ENCODE data around the gene ZDHHC13.
"Not testable (repeated sequence)": the region's sequence is repeated elsewhere in the genome, so short reads cannot be mapped to it uniquely, and the experiment has no call there.

ZDHHC13 gene

GRCh38 chr11:19134004-19134403 lies 17.0 kb downstream of the ZDHHC13 start:
- TF ChIP-seq ZNF565 (CRISPR knock-in tag; conservative IDR thresholded peaks at IDR 0.05; ENCODE audit: low read depth) (no peak), ZC3H10 (CRISPR knock-in tag; IDR thresholded peaks at IDR 0.05) (no peak), TSHZ2 (CRISPR knock-in tag; IDR thresholded peaks at IDR 0.05) (no peak), ZNF70 (CRISPR knock-in tag; IDR thresholded peaks at IDR 0.05) (no peak), OSR1 (CRISPR knock-in tag; IDR thresholded peaks at IDR 0.05) (no peak), ZFP3 (CRISPR knock-in tag; IDR thresholded peaks at IDR 0.05) (no peak), ZNF8 (CRISPR knock-in tag; IDR thresholded peaks at IDR 0.05) (no peak), GLIS3 (CRISPR knock-in tag; IDR thresholded peaks at IDR 0.05) (no peak), BACH2 (CRISPR knock-in tag; IDR thresholded peaks at IDR 0.05; ENCODE audit: borderline replicate concordance) (no peak), ESRRG (CRISPR knock-in tag; IDR thresholded peaks at IDR 0.05) (no peak), CSDC2 (CRISPR knock-in tag; IDR thresholded peaks at IDR 0.05) (no peak), ZFP30 (CRISPR knock-in tag; IDR thresholded peaks at IDR 0.05) (no peak), PPARA (CRISPR knock-in tag; IDR thresholded peaks at IDR 0.05; ENCODE audit: borderline replicate concordance) (no peak), RARB (CRISPR knock-in tag; IDR thresholded peaks at IDR 0.05) (no peak), POU6F1 (CRISPR knock-in tag; IDR thresholded peaks at IDR 0.05; ENCODE audit: borderline replicate concordance, low read depth) (no peak)
- no peak for ATAC-seq

- not testable (repeated sequence) for ATAC-seq
Observed at GRCh38 chr11:19136884-19137283, 19.9 kb downstream of the ZDHHC13 start.

- ATAC-seq, result no peak
- TF ChIP-seq ZFP3 (CRISPR knock-in tag; IDR thresholded peaks at IDR 0.05) (no peak), ZNF8 (CRISPR knock-in tag; IDR thresholded peaks at IDR 0.05) (no peak), PATZ1 (CRISPR knock-in tag; IDR thresholded peaks at IDR 0.05; ENCODE audit: borderline replicate concordance) (no peak), ZC3H10 (CRISPR knock-in tag; IDR thresholded peaks at IDR 0.05) (no peak), GLIS3 (CRISPR knock-in tag; IDR thresholded peaks at IDR 0.05) (no peak), ARNTL (CRISPR knock-in tag; IDR thresholded peaks at IDR 0.05; ENCODE audit: borderline replicate concordance, low read depth) (no peak), TSHZ2 (CRISPR knock-in tag; IDR thresholded peaks at IDR 0.05) (no peak), SNAI2 (CRISPR knock-in tag; IDR thresholded peaks at IDR 0.05) (no peak)
Observed at GRCh38 chr11:19145319-19145718, 28.4 kb downstream of the ZDHHC13 start.

- ATAC-seq, result no peak
- TF ChIP-seq PATZ1 (CRISPR knock-in tag; IDR thresholded peaks at IDR 0.05; ENCODE audit: borderline replicate concordance), result no peak
- no peak for TF ChIP-seq TCF4 (CRISPR knock-in tag; IDR thresholded peaks at IDR 0.05; ENCODE audit: borderline replicate concordance)
- TF ChIP-seq RARB (CRISPR knock-in tag; IDR thresholded peaks at IDR 0.05), result no peak
- TF ChIP-seq CSRNP3 (CRISPR knock-in tag; IDR thresholded peaks at IDR 0.05), result no peak
- no peak for TF ChIP-seq TSHZ2 (CRISPR knock-in tag; IDR thresholded peaks at IDR 0.05)
Observed at GRCh38 chr11:19156892-19157291, 39.9 kb downstream of the ZDHHC13 start.
